M059J (cell line): ENCODE results near the gene MACROD2. TPM values are rescaled to one million over a fixed set of nuclear protein-coding genes. Genes with fewer than 3 reads are reported as not detected.
A peak's percentile ranks its signal among the peaks of the same experiment; 100 is the strongest.

Experiments used
- DNase-seq: peaks from one replicate; pipeline ENCODE4 v3.0.0-alpha.2; 2012; ENCODE audit warnings: low read depth
- total RNA-seq: library from RNA; depleted of rRNA; stranded (reverse); fragments of >200 nt; shearing (Covaris generic); gene quantifications from 2 replicates; pipeline ENCODE4 v1.2.3, GENCODE V29; 2014

MACROD2 gene
- total RNA-seq, 1 experiment from 2014 or later, result 1.8 TPM

GRCh38 chr20:15900443-15900842, 1905.1 kb downstream of the MACROD2 start:
- peak; percentile 58 for DNase-seq

GRCh38 chr20:15902493-15902892, 1907.2 kb downstream of the MACROD2 start:
- DNase-seq, result no peak

GRCh38 chr20:15905661-15906060, 1910.3 kb downstream of the MACROD2 start:
- no peak for DNase-seq

- DNase-seq, result no peak
Measured at GRCh38 chr20:15909995-15910394, 1914.7 kb downstream of the MACROD2 start.

- no peak for DNase-seq
Measured at GRCh38 chr20:15911581-15911980, 1916.3 kb downstream of the MACROD2 start.

- DNase-seq, result no peak
Measured at GRCh38 chr20:15913391-15914025, 1918.2 kb downstream of the MACROD2 start.

GRCh38 chr20:15916623-15917022, 1921.3 kb downstream of the MACROD2 start:
- peak; percentile 78 for DNase-seq

- DNase-seq, result peak; percentile 43
Measured at GRCh38 chr20:15917283-15917682, 1922.0 kb downstream of the MACROD2 start.

- DNase-seq, result no peak
Measured at GRCh38 chr20:15918631-15919030, 1923.3 kb downstream of the MACROD2 start.

GRCh38 chr20:15919118-15919517, 1923.8 kb downstream of the MACROD2 start:
- DNase-seq, result no peak

GRCh38 chr20:15921930-15922329, 1926.6 kb downstream of the MACROD2 start:
- DNase-seq, result no peak

GRCh38 chr20:15922556-15922955, 1927.2 kb downstream of the MACROD2 start:
- DNase-seq, result no peak

GRCh38 chr20:15923030-15923776, 1927.9 kb downstream of the MACROD2 start:
- no peak for DNase-seq

GRCh38 chr20:15924556-15924955, 1929.2 kb downstream of the MACROD2 start:
- DNase-seq, result no peak

- DNase-seq, result no peak
Measured at GRCh38 chr20:15925376-15925775, 1930.1 kb downstream of the MACROD2 start.

- DNase-seq, result peak; percentile 20
Measured at GRCh38 chr20:15927893-15928650, 1932.8 kb downstream of the MACROD2 start.

GRCh38 chr20:15928946-15929345, 1933.6 kb downstream of the MACROD2 start:
- no peak for DNase-seq

- DNase-seq, result peak; percentile 67
Measured at GRCh38 chr20:15930311-15931305, 1935.3 kb downstream of the MACROD2 start.

- DNase-seq, result no peak
Measured at GRCh38 chr20:15931897-15932296, 1936.6 kb downstream of the MACROD2 start.

GRCh38 chr20:15937179-15937578, 1941.9 kb downstream of the MACROD2 start:
- no peak for DNase-seq

GRCh38 chr20:15938847-15939246, 1943.5 kb downstream of the MACROD2 start:
- no peak for DNase-seq
